Measurements from ENCODE around the gene KATNBL1.

GRCh38 chr15:34119291-34119690 lies 90.6 kb downstream of the KATNBL1 start:
- TF ChIP-seq CTCF (IDR thresholded peaks at IDR 0.05 in 8 of 11, conservative IDR thresholded peaks at IDR 0.05 in 3 of 11) = no peak
- TF ChIP-seq POLR2A (IDR thresholded peaks at IDR 0.05) = no peak
- TF ChIP-seq POLR2AphosphoS5 (IDR thresholded peaks at IDR 0.05) = no peak

Data from spleen (tissue), 7 donors.